GM18507 (cell line): ENCODE data around the gene C16orf90.
"Not testable (repeated sequence)": the region's sequence is repeated elsewhere in the genome, so short reads cannot be mapped to it uniquely, and the experiment has no call there.

Experiments used
- DNase-seq: peaks from one replicate; pipeline ENCODE4 v3.0.0; 2011; ENCODE audit warnings: low read depth; ENCODE audit not compliant: insufficient read length; ENCODE audit errors: extremely low spot score
- FAIRE-seq: peaks from 2 replicates; lab custom pipeline; 2011; peaks lifted over from hg19 to GRCh38; lab: Jason Lieb, UNC

C16orf90 gene

DNA sequence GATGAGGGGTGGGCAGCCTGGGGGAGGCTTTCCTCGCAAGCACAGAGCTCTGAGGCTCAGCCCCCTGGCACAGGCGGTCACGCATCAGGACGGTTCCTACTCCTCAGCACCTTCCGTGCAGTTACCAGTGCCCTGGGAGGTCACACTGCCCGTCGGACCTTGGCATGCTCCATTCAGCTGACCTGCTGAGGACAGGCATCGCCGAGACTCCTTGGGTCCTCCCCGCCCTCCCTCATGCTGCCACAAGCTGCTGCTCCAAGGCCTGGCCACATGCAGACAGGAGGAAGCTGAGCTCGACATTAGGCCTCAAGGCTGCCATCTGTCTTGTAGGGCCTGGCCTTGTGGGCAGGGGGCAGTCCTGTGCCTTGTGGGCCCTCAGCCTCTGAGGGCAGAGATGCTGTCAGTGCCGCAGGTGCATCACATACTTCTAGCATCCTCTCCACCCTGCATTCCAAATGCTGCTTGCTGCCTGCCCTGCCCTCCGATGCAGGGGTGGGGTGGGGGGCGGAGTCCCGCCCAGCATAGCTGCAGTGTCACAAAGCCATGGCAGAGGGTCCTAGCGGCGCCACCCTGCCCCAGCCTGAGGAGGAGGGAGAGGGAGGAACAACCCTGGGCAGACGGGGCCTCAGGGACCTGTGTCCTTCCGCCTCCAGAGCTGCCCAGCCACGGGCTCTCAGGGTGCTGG is 9.3 kb downstream of the C16orf90 start:
- no peak for DNase-seq
- FAIRE-seq = no peak

DNA sequence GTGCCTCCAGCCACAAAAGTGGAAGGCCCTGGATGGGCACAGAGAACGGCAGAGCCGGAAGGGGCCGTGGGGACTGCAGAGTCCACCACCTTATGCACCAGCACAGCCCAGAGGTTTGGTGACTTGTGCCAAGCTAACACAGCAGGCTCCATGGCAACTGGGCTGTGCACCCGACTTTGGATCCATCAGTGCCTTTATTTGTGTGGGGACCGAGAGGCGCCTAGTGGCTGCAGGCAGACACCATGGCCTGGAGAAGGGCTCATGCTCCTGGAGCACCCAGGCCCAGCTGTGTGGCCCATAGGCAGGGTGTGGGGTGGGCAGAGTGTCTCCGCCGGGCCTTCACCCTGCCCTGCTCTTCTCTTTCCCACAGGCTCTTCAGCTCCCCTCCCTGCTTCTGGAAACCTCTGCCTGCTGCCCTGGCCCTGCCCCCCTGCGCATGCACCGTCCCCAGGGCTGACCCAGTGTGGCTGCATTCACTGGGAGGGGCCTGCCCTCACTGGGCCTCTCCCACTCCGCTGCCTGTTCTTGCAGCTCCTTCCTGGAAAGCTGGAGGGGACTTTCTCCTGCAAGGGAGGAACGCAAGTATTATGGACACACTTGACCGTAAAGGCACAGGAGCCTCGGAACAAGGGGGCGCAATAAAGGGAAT is 10.1 kb downstream of the C16orf90 start:
- FAIRE-seq = no peak
- DNase-seq = no peak

DNA sequence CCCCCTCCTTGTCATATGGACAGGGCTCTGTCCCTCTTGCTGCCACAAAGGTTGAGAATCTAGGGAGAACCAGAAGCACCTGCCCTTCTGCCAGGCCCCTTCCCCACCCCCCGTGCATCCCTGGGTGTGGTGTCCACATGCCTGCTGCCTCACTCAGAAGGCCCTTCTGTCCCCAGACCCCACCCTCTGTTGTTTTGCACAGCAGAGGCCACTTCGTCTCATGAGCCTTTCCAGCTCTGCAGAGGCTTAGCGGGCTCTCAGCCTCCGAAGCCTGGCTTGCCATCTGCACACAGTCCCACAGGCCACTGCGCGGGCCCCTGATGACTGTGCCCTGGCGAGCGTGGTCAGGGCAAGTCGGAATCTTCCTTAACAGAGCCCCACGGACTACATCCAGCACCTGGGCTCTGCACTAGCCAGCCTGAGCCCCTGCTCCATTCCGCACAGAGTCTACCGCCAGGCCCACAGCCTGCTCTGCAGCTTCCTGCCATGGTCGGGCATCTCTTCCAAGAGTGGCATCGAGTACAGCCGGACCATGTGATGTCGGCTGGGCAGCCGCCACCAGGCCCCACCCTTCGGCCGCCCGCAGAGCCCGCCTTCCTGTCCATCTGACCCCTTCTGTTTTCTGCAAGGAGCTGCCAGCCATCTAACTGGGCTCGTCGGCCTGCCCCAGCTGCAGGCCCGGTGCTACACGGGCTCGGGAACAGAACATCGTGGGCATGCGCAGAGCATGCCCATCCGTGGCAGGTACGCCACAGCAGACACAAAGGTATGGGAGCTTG is 10.8 kb downstream of the C16orf90 start:
- FAIRE-seq (no peak), DNase-seq (no peak)

DNA sequence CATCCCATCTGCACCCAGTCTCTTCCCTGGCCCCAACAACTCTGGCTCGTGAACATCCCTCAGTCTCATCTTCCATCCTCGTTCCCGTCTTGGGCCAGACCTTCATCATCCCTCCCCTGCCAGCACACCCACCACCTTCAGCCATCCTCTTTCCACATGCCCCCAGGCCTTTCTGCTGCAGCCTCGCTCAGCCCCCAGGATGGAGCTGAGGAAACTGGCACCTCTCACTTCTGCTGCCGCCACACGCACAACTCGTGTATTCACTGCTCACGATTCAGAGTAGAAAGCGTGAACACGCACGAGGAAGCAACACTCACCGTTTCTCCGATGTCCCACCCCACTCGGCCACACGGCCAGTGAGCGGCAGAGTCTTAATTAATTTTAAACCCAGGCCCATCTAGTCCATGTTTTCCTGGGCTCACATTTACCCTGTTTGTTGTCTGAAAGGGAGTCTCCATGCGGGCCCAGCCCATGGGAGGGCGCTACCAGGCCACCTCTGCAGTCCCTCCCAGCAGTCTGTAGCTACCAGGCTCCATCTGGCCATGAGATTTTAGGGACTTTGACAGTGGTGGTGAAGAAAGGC is 12.5 kb downstream of the C16orf90 start:
- no peak for FAIRE-seq
- no peak for DNase-seq

DNA sequence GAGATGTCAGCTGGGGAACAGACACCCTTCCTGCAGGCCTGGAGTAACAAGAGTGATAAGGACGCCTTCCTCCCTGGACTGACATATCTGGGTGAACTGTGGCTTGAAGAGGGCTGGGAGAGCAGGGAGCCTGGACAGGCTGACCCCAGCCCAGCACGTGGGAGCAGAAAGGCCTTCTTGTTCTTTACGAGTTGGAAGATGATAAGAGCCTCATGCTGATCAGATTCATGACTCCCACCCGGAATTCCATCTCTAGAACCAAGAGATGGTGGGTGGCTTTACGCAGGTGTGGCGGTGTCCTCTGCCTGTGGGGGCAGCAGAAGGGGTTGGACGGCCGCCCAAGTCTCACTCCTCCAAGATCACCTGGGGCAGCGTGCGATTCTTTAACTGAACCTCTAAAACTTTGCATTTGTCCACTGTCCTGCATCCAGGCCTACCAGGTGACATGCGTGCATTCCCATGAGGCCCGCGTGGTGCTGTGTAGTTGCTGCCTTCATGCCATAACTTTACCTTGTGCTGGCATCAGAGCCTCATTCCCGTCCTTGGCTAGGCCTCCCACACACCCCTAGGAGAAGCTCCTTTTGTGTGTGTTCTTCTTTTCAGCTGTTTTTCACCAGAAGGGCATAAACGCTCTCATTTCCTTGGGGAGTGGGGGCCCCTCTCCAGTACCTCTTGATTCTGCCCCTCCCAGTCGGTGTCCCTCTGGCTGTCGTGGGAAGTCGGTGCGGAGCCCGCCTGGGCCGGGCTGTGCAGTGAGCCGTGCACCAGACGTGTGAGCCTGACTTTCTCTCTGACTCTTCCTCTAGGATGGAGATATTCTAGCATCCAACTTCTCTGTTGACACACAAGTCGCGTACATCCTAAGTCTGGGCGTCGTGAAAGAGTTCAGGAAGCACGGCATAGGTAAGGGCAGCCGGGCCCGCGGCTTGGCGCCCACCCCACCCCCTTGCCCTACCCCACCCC is 13.3 kb downstream of the C16orf90 start:
- DNase-seq (no peak), FAIRE-seq (no peak)

DNA sequence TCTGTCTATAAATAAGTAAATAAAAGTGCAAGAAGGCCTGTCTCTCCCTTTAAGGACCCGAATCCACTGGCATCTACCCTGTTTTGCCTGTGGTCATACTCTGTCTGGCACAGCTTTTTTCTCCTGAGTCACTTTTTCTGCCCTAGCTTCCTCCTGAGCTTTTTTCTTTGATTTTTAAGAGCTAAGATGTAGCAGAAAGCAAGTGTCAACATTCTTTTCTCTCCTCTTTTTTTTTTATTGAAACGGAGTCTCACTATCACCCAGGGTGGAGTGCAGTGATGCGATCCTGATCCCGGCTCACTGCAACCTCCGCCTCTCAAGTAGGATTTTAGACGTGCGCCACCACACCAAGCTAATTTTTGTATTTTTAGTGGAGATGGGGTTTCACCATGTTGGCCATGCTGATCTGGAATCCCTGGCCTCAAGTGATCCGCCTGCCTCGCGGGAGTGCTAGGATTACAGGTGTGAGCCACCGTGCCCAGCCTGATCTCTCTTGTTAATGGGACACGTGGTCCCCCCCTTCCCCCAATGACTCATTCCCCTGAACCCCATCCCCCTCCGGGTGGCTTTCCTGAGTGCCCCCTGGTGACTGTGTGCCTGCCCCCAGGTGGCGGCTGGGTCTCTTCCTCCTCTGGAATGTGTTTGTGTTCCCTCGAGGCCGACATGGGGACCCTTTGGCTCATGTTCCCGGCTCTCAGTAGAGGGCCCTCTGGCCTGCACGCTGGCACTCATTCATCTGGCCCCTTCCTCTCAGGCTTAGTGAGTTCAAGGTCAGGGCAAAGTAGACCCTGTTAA is 14.2 kb downstream of the C16orf90 start:
- DNase-seq (no peak), FAIRE-seq (no peak)

DNA sequence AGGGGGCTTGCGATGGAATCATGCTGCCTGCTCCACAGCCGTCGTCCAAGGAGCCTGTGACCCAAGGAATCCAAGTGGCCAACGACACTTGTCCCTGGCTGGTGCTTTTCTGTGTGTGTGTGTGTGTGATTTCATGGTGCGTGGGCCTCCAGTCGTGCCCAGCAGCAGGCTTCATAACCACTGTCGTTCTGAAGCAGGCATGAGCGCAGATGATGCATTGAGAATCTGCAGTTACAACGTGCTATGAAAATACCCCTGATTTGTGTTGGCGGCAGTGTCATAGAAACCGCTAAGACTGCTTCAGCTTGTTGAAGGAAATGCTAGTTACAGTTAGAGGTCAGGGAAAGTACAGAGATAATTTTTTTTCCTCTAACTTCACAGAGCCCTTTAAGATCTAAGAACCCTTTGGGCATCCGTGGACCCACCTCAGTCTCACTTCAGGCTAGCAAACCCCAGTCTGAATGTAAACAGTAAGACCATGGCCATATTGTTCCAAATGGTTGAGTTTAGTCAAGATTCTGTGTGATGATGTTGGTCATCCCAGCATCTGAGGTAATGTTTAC is 15.6 kb downstream of the C16orf90 start:
- FAIRE-seq (no peak), DNase-seq (no peak)

DNA sequence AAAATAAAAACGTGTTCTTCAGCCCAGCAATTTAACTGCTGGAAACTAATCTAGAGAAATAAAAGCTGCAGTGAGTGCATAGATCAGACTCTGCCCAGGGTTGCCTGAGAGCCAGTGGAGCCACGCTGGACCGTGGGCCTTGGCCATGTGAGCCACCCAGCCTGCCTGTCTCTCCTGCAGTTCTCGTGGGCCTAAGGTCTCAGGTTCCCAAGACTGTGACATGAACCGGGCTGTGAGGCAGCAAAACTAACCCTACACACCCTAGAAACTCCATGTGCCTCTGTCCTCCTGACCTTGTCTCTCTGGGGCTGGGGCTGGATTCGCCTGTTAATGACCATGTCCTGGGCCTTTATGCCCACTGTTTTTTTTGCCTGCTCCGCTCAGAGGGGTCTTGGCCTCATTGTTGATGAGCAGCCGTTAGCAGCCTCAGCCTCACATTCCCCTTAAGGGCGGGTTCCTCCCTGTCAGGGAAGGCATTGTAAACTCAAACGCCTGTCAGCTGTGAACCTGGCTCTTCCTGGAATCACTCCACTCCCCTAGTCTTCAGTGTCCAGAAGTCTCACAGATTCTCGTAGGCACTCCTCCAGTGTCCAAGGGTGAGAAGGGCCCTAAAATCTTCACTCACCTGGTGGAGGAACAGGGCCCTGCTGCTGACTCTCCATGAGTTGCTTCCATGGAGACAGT is 16.9 kb downstream of the C16orf90 start:
- FAIRE-seq (no peak), DNase-seq (no peak)

DNA sequence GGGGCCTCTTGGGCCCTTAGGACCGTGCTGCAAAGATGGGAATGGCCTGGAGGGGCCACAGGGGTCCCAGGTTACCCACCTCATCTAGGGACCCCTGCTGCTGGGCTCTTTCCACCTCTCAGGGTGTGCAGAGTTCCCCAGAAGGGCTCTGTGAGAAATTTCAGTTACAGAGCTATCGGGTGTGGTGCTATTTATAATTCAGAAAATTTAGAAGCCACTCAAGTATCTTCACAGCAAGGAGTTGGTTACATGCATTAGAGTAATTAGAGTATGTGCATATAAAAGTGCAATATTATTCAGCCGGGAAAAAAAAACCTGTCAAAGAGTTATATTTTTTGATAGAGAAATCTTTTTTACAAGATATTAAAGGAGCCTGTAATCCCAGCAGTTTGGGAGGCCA is 18.9 kb downstream of the C16orf90 start:
- no peak for FAIRE-seq

DNA sequence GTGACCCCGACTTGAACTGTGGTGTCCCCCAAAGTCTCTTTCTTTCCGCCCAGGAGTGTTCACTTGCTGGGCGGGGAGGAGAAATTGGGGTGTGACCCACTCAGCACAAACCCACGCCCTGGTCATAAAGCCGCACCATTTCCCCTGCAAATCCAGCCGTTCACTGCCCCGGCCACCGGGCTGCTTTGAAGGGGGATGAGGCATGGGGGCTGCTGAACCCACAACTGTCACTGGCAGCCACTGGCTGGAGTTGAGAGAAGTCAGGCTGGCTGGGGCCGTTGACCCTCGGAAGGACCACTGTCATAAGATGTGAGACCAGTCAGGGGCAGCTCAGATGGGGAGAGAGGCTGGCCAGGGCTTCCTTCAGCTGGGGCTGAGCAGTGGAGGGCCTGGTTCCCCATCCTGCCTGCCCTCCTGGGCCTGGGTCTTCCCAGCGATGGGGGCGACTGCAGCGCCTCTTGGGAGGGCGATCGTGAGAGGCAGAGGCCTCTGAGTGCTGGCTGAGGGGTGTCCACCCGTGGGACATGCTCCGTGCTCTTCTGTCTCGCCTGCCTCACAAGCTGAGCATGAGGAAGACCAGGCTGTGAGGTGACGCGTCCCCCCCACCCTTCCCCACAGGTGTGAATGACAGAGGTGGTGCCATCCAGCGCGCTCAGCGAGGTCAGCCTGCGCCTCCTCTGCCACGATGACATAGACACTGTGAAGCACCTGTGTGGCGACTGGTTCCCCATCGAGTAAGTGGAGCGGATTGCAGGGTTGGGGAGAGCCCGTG is 19.5 kb downstream of the C16orf90 start:
- FAIRE-seq (no peak), DNase-seq (no peak)

More for the DNA sequence above, 18.9 kb downstream of the C16orf90 start:
- DNase-seq = no peak

DNA sequence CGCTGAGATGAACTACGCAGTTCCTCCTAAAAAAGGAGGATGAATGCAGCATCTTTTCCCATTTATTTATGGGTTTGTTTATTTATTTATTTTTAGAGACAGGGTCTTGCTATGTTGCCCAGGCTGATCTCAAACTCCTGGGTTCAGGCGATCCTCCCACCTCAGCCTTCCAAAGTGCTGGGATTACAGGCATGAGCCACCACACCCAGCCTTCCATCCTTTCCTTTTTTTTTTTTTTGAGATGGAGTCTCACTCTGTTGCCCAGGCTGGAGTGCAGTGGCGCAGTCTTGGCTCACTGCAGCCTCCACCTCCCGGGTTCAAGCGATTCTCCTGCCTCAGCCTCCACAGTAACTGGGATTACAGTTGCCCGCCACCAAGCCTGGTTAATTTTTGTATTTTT is 20.4 kb downstream of the C16orf90 start:
- not testable (repeated sequence) for DNase-seq, FAIRE-seq

DNA sequence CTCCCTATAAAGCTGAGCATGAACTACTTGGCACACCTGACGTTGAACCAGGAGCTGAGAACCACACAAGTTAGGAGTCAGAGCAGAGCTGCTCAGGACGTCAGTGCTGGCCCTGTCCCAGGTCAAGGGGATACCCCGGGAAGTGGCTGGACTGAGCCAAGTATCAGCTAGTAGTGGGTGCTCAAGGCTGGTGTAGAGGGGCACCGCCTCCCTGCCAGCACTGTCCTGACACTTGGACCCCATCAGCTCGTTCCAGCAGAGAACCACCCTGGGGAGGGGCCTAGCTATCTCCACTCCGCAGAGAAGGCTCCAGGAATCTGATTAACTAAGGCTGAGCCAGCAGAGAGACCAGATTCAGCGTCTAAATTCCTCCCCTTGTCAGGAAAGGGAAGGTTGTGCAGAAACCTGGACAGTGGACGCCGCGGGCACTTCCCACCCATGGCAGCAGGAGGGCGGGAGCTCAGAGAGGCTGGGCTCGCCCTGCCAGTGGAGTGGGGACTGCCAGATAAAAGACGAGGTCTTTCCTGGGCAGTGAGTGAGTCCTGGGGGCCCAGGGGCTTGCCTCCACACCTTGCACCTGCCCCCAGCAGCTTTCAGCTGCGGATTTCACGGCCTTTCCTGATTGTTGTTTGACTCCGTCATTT is 21.0 kb downstream of the C16orf90 start:
- DNase-seq = no peak
- no peak for FAIRE-seq

DNA sequence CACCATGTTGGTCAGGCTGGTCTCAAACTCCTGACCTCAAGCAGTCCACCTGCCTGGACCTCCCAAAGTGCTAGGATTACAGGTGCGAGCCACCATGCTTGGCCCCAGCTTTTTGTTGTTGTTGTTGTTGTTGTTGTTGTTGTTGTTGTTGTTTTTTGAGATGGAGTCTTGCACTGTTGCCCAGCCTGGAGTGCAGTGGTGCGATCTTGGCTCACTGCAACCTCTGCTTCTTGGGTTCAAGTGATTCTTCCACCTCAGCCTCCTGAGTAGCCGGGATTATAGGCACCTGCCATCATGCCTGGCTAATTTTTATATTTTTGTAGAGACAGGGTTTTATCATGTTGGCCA is 21.7 kb downstream of the C16orf90 start:
- DNase-seq, FAIRE-seq: not testable (repeated sequence)

DNA sequence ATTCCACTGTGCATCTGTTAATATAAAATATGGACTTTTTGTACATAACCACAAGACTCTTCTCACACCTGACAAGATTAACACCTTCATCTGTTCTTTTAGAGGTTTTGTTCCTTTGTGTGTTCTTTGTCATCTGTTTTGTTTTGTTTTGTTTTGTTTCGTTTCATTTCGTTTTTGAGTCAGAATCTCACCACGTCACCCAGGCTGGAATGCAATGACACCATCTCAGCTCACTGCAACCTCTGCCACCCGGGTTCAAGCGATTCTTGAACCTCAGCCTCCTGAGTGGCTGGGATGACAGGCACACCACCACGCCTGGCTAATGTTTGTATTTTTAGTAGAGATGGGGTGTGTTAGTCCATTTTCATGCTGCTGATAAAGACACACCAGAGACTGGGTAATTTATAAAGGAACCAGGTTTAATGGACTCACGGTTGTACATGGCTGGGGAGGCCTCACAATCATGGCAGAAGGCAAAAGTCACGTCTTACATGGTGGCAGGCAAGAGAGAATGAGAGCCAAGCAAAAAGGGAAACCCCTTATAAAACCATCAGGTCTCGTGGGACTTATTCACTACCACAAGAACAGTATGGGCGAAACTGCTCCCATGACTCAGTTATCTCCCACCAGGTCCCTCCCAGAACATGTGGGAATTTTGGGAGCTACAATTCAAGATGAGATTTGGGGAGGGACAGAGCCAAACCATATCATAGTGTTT is 22.3 kb downstream of the C16orf90 start:
- FAIRE-seq = no peak
- no peak for DNase-seq

DNA sequence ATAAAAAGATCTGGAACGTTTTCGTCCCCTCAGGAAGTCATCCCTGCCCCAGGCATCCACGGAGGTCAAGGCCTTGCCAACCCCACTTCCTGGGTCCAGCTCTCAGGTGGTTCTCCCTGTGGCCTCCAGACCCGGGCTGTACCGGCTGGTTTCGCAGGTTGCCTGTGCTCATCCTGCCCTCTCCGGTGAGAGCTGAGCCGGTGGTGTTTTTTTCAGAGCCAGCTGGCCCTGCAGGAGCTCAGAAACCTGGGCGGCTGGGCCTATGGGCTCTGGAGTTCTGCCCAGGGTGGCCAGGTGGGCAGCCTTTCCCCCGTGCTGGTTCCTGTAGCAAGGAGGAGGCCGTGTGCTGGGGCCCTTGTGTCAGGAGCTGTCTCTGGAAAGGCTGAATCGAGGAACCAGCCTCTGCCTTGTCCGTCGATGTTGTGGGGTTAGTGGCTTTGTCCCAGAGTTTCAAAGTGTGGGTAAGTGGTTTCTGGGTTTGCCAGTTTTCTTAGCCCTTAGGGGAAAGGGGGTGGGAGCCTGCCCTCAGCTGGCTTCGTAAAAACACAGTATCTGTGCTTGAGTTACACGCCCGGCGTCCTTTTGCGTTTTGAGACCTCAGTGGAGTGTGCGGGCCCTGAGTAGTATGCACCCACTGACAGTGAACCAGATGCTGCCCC is 23.6 kb downstream of the C16orf90 start:
- no peak for DNase-seq
- no peak for FAIRE-seq
